Hematopoietic multipotent progenitor cell treated with erythropoietin and hydrocortisone succinate and interleukin-3 and kit ligand, for 4 days (in vitro differentiated cells): ENCODE results near the gene RAB11FIP3.
"Not testable (repeated sequence)": the region's sequence is repeated elsewhere in the genome, so short reads cannot be mapped to it uniquely, and the experiment has no call there.

Experiments used
- DNase-seq: peaks from one replicate; pipeline ENCODE4 v3.0.0-alpha.2; 2015

The RAB11FIP3 gene

GRCh38 chr16:468068-468821 is 42.8 kb downstream of the RAB11FIP3 start:
- DNase-seq: peak; percentile 37

GRCh38 chr16:469459-469858 is 44.0 kb downstream of the RAB11FIP3 start:
- not testable (repeated sequence) for DNase-seq

- no peak for DNase-seq
Observed at GRCh38 chr16:470418-470817, 45.0 kb downstream of the RAB11FIP3 start.

DNA sequence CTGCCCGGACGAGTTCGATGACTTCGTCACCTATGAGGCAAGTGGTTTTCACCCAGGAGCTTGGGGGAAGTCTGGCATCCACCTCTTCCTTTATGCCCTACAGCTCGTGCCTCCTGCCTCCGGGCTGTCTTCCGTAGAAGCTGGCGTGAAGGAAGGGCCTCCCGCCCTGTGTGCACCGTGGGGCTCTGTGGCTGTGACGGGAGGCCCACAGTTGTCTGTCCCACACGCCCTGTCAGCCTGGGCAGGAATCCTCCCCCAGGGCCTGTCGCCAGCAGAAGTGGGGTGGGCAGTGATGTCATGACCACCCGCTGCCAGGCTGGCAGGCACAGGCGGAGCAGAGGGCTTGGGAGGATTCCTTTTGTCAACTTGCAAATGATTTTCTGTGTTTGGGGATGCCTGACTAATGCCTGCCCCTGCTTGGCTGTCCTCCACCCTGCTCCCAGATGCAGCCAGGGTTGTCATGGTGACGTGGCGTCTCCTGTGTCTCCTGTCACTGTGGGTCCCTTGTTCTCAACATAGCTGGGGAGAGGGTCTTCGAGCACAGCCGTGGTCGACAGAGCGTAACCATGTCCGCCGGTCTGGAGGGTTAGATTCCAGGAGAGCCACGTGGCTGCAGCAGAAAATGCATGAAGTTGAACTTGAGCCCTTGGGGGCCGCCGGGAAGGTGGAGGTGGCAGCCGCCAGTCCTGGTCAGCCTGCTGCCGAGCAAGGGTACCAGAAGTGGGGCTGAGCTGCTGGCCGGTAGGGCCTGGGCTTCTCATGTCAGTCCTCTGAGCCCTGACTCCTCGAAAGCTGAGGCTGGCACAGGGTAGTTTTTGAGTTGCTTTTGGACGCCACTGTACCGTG is 46.1 kb downstream of the RAB11FIP3 start:
- no peak for DNase-seq

- no peak for DNase-seq
Observed at GRCh38 chr16:472199-472504, 46.7 kb downstream of the RAB11FIP3 start.

DNA sequence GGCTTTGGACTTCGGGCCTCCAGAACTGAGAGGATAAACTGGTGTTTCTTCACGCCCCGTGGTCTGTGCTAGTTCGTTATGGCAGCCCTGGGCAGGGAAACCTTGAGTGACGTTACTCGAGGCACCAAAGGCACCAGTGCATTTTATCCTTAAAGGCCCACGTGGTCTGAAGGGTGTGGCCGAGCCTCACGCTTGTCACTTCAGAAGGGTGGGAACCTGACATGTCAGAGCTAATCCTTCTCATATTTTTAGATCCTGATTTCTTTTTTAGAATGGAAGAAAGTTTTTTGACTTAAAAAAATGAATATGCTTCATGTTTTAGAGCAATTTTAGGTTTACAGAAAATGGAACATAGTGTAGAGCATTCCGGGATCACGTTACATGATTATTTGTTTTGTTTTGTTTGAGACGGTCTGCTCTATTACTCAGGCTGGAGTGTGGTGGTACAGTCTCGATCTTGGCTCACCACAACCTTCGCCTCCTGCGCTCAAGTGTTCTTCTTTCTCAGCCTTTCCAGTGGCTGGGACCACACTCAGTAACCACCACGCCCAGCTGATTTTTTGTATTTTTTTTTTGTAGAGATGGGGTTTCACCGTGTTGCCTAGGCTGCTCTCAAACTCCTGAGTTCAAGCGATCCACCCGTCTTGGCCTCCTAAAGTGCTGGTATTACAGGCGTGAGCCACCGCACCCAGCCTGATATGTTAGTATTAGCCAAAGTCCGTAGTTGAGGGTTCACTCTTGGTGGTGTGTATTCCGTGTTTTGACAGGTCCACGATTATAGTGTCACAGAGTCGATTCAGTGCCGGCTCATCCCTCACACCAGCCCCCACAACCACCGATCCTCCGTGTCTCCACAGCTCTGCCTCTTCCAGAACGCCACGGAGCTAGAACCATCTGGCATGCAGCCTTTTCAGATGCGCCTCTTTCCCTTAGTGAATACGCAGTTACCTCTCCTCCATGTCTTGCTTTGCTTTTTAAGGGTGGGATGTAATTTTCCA is 47.9 kb downstream of the RAB11FIP3 start:
- no peak for DNase-seq

DNA sequence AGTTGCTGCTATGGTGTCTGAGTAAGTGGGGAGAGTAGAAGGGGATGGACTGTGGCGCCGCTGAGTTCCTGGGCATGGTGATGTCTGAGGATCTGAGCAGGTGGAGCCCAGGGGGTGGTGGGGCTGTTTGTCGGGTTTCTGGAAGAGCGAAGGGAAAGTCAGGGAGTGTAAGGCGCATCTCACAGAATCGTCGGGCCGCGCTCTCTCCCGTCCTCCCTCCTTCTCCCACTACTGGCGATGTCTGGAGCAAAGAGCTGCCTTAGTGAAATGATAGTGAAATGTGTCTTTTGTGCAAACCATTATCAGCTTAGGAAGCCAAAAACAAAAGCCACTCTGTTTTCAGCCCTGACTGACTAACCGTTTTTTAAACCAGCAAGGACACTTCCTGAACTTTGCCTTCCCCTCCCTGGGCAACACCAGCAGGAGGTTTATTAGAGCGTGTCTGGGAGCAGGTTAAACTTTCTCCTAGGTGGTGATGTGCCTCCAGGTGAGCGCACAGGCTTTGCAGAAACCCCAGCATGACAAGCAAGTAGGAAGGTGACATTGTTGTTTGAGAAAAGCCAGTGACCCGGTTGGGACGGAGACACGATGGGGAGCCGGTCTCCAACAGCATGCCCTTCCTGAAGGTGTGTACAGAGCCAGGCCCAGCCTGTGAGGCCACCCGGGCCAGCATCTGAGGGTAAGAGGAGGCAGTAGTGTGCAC is 49.1 kb downstream of the RAB11FIP3 start:
- no peak for DNase-seq

- no peak for DNase-seq
Observed at GRCh38 chr16:476039-476438, 50.6 kb downstream of the RAB11FIP3 start.

GRCh38 chr16:477301-478157 is 52.1 kb downstream of the RAB11FIP3 start:
- peak; percentile 73 for DNase-seq

GRCh38 chr16:478287-478686 is 52.8 kb downstream of the RAB11FIP3 start:
- not testable (repeated sequence) for DNase-seq

DNA sequence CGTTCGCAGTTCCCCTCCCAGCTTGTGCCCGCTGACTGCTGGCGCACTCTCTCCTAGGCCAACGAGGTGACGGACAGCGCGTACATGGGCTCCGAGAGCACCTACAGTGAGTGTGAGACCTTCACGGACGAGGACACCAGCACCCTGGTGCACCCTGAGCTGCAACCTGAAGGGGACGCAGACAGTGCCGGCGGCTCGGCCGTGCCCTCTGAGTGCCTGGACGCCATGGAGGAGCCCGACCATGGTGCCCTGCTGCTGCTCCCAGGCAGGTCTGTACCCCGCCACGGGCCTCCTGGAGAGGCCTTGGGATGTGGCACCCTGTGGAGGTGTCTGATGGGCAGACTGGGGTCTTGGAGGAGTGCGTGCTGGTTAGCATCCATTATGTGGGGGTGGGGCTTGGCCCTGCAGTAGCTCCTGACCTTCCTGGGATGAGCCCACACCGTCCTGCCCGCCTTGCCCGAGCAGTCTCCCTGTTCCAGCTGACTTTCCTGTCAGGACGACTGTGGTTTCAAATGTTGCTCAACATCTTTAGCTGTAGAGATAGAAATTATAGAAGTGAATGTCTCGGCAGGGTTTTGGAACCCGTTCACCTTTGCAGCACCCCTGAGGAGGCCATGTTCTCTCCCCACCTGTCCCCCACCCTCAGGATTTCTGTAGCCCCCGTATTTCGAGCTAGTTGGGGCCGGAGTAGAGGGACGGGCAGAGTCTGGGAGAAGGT is 57.2 kb downstream of the RAB11FIP3 start:
- no peak for DNase-seq

- DNase-seq: peak; percentile 28
Observed at GRCh38 chr16:483341-484075, 58.1 kb downstream of the RAB11FIP3 start.

GRCh38 chr16:489606-490005 is 64.2 kb downstream of the RAB11FIP3 start:
- no peak for DNase-seq

DNA sequence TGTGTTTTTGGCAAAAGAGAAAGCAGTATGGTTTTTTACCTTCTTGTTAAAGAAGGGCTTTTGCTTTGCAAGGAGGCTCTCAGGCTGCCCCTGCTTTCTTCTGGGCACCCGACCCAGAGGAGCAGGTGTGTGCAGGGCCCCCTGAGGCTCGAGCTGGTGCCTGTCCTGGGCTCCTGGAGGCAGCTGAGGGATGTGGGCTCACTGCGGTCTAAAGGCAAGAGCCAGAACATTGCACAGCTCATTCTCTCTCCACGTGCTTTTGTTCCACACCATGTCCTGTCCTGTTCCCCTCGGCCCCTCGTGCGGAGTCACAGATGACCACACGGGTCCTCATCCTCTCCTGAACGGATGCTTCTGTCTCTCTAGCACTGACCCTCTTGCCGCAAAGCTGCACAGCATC is 65.3 kb downstream of the RAB11FIP3 start:
- no peak for DNase-seq

- DNase-seq: no peak
Observed at GRCh38 chr16:491220-491919, 65.9 kb downstream of the RAB11FIP3 start.

- no peak for DNase-seq
Observed at GRCh38 chr16:492211-492875, 66.9 kb downstream of the RAB11FIP3 start.

- DNase-seq: not testable (repeated sequence)
Observed at GRCh38 chr16:494676-495075, 69.2 kb downstream of the RAB11FIP3 start.

DNA sequence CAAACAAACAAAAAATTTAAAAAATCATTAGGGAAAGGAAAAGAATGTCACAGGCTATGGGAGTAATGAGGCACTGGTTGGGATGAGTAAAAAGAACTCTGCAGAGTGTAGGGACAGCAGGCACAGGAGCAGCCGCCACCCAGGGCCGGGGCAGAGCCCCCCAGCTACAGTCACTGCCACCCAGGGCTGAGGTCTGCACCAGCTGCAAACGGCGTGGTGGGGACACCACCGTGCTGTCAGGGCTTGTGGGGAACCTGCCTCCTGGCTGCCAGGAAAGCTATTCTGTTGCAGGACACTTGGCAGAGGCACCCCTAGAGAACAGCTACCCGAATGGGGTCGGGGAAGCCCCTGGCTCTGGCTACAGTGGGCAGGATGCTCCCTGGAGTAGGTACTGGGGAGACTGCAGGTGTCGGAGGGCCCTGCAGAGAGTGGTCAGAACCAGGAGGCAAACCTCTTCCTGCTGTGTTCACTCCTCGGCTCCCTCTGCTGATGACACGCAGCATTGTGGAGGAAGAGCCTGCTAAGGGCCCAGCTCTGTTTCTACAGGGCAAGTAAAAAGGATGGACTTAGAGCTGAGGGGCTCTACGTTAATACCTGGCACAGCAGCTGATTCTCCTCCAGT is 69.8 kb downstream of the RAB11FIP3 start:
- peak; percentile 77 for DNase-seq
